NCI-H2107 (cell line): ENCODE results near the gene BMP6.

Source experiments
- DNase-seq: peaks from one replicate; lab custom pipeline; 2025; lab: John Stamatoyannopoulos, UW

BMP6 gene

GRCh38 chr6:7832904-7833750 is 107.2 kb downstream of the BMP6 start:
- no peak for DNase-seq

GRCh38 chr6:7833751-7834070 is 107.8 kb downstream of the BMP6 start:
- no peak for DNase-seq

DNA sequence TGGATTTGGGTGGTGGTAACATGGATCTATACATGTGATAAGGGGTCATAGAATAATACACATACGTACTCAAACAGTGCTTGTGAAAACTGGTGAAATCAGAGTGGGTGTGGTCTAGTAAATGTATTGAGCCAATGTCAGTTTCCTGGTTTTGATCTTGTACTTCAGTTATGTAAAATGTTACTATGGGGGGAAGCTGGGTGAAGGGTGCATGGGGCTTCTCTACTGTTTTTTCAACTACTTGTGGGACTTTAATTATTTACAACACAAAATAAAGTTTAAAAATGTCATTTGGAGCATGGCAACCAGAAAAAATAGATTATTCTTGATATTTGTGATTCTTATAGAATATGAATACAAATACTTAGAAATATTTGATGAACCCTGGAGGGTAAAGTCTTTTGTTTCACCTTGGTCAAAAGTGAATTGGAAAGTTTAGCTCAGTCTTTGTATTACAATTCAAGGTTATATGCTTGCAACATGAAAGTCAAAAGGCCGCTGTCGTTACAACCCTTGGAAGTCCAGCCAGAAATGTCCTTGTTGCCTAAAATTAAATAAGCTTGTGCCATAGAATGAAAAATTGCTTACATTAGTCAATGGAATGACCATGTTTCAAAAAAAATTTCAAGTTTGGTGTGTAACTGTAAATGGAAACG is 110.6 kb downstream of the BMP6 start:
- no peak for DNase-seq

- DNase-seq: no peak
These were observed 116.0 kb downstream of the BMP6 start for GRCh38 chr6:7841781-7842468.

DNA sequence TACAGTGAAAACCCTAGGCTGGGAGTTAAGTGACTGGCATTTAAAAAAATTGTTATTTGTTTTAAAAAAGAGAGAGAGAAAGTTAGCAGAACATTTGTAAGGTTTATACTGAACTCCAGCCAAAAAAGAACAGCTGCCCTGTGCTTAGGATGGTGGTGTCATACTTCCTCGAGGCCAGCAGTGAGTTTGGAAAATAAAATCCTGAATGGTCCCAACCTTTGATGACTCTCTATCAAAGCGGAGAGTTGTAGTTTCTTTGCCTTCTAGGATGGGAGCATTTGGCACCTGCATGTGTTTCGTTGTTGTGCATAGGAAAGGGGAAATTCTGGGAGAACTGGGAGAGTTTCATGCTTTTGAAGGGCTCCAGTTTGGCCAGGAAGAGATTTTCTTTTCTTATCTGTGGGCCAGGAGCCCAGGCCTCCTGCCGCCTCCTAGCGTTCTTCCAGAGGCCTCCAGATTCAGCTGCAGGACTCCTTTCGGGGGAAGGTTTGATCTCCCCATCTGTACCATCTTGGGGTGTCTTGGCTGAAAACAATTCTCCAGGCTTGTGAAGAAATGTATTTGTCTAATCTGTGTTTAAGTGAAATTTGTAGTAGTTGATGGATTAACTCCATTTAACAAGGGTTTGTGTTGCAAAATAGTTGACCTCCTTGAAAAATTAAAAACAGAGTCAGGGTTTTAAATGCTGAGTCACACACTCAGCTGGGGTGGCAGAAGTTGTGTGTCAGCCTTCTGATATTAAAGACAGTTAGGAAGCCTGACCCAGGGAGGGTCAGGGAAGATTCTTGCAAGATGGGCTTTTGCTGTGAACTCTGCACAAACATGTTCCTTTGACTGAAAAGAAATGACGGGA is 121.3 kb downstream of the BMP6 start:
- no peak for DNase-seq

- DNase-seq: no peak
These were observed 122.3 kb downstream of the BMP6 start for GRCh38 chr6:7848229-7848628.

DNA sequence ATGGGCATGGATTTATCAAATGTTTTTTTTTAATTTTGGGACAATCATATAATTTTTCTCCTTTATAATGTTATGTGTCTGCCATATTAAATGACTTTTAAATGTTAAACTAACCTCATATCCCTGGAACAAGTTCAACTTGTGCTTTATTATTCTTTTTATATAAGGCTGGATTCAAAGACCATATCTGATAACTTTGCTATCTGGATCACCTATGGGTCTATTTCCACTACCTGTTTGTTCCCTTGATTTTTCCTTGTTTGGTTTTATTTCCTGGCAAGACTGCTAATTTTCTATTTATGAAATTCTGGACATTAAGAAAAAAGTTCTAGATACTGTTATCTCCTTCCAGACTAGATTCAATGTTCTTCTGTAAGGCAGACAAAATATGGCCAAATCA is 125.9 kb downstream of the BMP6 start:
- no peak for DNase-seq

GRCh38 chr6:7859591-7859990 is 133.7 kb downstream of the BMP6 start:
- DNase-seq: no peak

DNA sequence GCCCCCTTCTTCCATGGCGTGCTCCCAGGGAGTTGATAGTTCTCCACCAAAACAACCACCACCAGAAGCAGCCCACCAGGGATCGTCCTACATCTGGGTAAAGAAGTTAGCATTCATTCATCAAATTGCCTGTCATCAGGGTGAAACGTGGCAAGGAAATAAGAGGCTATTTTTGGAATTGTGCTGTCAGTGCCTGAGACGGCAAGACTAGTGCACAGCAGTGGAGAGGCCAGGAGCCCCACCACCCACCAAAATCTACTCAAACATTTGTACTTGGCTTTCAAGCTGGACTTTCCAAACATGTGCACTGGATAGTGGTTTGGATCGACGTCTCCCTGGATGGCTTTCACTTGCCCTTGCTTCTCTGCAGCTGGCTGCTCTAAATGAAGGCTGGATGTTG is 139.9 kb downstream of the BMP6 start:
- no peak for DNase-seq

DNA sequence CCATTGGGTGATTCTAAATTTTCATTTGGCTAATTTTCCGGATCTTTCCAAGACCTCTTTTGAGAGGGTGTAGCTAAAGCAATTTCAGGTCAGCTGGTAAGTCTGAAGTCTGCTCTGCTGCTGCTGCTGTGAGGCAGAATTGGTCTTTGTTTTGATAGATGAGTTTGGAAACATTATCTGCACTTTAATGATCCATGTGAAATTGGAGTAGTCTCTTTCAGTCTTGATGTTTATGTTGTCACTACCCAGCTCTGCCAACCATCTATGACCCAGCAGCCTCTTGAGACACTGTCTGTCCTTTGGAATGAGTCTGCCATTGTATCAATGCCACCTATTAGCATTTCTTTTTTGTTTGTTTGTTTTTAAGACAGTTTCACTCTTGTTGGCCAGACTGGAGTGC is 140.6 kb downstream of the BMP6 start:
- no peak for DNase-seq

DNA sequence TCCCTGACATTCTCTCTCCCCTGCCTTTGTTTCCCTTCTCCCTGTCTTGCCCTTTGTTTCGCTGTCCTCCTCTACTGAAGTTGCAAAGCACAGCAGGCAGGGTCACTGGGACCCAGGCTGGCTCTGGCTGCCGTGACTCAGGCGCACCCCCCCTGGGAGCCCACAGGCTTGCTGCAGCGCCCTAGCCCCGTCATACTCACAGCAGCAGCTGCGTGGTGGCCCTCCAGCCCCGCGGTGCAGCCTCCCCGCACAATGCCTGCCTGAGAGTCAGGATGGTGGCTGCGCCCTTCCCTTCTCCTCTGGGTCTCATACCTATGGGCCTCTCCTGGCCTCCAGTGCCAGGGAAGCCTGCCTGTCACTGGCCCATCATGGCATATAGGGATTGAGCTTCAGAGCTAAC is 143.0 kb downstream of the BMP6 start:
- no peak for DNase-seq

DNA sequence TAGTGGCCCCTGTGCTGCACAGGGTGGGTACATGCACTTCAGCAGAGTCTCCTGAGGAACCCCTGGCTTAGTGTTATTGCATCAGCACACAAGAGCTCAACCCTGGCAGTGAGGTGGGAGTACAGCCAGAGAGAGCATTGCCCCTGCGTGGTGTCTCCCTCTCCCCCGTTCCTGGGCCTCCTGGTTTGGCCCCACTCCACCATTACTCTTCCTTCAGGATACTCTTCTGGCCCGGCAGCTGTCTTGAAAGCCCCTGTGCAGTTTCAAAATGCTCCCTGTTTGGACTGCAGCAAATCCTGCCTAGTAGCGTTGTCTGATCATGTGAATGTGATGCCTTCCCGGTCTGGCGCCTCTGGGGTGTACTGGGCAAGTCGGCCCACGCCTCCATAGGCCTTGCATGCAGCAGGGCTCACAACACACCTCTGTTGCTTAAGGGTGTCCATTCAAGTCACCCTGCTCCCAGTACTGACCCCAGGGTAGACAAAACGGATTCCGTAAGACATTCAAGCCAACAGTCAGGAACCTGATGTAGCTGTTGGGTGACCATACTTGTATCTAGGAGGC is 152.6 kb downstream of the BMP6 start:
- no peak for DNase-seq

DNA sequence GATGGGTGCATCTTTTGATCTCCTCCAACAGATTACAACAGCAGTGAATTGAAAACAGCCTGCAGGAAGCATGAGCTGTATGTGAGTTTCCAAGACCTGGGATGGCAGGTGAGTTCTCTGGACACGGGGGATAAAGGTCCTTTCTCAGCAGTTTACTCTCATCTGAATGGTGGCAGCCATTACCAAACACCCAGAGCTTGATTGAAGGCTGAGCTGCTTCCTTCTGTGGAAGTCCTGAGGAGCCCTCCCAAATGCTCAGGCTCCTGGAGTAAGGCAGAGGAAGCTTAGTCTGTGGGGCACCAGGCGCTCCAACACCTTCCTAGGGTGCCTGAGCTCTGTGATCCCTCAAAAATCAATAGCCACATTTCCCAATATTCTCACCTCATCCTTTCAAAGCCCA is 153.1 kb downstream of the BMP6 start:
- DNase-seq: no peak

GRCh38 chr6:7879579-7879978 is 153.7 kb downstream of the BMP6 start:
- no peak for DNase-seq

DNA sequence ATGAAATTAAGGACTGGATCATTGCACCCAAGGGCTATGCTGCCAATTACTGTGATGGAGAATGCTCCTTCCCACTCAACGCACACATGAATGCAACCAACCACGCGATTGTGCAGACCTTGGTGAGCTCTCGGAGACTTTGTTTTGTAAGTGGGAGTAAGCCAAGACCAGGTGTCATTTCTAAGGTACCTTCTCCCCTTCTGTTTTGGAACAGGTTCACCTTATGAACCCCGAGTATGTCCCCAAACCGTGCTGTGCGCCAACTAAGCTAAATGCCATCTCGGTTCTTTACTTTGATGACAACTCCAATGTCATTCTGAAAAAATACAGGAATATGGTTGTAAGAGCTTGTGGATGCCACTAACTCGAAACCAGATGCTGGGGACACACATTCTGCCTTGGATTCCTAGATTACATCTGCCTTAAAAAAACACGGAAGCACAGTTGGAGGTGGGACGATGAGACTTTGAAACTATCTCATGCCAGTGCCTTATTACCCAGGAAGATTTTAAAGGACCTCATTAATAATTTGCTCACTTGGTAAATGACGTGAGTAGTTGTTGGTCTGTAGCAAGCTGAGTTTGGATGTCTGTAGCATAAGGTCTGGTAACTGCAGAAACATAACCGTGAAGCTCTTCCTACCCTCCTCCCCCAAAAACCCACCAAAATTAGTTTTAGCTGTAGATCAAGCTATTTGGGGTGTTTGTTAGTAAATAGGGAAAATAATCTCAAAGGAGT is 154.2 kb downstream of the BMP6 start:
- DNase-seq: no peak

DNA sequence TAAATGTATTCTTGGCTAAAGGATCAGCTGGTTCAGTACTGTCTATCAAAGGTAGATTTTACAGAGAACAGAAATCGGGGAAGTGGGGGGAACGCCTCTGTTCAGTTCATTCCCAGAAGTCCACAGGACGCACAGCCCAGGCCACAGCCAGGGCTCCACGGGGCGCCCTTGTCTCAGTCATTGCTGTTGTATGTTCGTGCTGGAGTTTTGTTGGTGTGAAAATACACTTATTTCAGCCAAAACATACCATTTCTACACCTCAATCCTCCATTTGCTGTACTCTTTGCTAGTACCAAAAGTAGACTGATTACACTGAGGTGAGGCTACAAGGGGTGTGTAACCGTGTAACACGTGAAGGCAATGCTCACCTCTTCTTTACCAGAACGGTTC is 154.8 kb downstream of the BMP6 start:
- DNase-seq: no peak

DNA sequence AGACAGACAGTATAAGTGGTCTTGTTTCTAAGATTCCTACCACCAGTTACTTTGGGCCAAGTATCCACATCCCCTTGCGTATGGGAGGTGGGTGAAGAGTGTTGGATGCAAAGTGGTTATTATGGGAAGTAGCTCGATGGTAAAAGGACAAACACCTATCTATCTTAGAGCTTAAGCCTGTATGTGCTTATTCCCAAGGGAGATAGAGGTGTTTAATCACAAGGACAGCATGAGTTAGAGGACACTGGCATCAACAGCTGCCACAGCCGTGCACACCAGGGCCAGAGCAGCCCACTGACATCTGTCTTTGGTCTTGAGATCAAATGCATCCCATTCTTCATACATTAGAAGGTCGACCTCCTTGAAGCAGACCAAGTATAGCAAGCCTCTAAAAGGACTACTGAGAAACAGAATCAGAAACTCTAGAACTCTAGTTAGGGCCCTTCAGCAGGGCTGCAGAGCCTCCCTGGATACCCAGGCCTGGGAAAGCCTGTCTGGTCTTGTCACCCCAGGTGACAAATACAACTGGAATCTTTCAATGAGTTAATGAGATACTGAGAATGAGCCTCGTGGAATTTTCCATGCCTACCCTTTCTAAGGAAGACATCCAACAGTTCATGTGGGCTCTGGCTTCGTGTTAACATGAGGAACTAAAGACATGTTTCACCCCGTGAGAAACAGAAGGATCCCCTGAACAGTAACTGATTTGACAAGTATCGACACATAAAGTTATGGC is 156.0 kb downstream of the BMP6 start:
- no peak for DNase-seq

DNA sequence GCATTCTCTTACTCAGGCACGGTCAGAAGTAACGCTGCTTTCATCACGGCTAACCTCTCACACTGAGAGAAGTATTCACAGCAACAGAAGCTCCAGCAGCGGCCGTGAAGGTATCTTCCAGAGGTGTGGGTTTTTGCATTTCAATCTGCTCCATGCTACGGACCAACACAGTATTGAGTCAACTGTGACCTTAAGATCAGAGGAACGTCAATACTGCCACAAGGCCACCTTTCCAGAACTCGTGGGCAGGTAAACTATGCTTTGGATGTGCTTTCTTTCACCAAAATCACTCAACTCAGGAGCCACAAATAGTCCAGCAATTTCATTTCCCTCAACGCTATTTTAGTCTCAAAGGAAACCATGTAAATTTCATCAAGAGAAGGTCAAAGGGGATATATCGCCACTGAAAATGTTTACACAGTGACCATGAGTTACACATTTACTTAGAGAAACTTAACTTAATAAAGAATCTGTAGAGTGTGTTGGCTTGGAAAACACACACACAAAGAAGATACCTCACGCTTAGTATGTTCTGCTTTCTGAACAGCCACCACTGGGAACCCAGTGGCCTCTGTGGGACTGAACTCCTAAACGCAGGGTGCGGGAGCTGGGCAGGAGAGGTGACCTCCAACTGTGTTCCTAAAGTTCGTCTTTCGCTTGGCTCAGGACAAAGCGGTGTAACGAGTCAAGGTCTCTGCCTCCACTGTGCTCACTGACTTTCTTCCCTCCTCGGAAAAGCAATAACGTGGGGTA is 156.8 kb downstream of the BMP6 start:
- no peak for DNase-seq

DNA sequence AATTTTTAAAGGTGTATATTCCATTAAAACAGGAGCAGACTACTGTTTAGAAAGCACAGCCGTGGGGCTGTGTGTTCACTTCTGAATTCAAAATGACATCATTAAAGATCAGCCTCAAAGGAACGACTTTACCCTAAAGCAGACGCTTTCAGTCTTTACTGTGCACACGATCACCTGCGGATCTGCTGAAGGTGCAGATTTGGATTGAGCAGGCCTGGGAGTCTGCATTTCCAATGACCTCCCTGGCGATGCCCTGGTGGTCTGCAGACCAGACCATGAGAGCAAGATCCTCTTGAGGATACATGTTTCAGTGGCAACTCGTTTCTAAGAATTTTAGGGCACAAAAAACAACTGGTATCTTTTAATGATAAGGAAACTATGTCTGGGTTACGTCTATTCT is 157.5 kb downstream of the BMP6 start:
- no peak for DNase-seq

GRCh38 chr6:7886132-7886531 is 160.2 kb downstream of the BMP6 start:
- no peak for DNase-seq
